OCI-LY7 (cell line): Measurements from ENCODE around the gene LSMEM2.

ENCODE experiments used
- EZH2phosphoT487 ChIP-seq: fragments of 200-600 bp; sonication (generic); IDR thresholded peaks from 2 replicates; pipeline ENCODE4 v1.6.1; 2018; ENCODE audit warnings: low read depth, borderline replicate concordance, mild to moderate bottlenecking, mixed run types, antibody characterized with exemption, low read length, moderate library complexity, mixed read lengths
- TF ChIP-seq, protein P1 (sequence below): fragments of 200-600 bp; sonication (generic); conservative IDR thresholded peaks from 2 replicates; pipeline ENCODE4 v1.5.1; 2014; ENCODE audit warnings: mild to moderate bottlenecking, antibody characterized with exemption, low read length, moderate library complexity, mixed read lengths

DNA sequence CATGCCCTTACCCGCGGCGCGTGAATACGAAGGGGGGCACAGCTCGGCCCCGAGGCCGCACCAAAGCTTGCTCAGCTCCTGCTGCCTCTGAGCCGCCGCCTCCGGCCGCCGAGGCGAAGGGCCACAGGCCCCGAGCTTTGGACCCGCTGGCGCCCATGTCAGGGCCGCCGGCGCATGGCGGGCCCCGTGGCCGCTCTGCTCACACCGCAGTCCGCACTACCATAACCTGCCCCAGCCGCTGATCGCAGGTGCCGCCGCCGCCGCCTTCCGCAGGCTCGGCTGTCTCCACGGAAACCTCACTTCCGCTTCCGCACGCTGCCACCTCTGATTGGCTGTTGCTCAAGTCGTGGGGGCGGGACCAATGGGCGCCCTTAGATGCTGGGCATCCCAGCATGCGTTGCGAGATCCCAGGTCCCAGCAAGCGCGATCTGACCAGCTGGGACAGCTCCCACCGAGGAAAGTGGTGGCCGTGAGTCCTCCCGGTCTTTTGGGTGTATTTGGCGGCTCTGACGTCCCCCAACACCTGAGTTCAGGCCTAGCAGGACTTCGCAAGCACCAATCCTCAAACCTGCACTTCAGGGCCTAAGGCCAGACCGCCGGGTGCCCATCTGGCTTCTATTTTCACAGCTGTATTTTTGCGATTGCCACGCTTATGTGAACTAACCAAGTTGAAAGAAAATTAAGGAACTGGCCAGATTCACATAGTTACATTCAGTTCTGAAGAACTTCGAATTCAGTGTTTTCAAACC is 49.2 kb downstream of the LSMEM2 start, which contains the start of gene TUSC2:
- TF ChIP-seq, protein P1, sequence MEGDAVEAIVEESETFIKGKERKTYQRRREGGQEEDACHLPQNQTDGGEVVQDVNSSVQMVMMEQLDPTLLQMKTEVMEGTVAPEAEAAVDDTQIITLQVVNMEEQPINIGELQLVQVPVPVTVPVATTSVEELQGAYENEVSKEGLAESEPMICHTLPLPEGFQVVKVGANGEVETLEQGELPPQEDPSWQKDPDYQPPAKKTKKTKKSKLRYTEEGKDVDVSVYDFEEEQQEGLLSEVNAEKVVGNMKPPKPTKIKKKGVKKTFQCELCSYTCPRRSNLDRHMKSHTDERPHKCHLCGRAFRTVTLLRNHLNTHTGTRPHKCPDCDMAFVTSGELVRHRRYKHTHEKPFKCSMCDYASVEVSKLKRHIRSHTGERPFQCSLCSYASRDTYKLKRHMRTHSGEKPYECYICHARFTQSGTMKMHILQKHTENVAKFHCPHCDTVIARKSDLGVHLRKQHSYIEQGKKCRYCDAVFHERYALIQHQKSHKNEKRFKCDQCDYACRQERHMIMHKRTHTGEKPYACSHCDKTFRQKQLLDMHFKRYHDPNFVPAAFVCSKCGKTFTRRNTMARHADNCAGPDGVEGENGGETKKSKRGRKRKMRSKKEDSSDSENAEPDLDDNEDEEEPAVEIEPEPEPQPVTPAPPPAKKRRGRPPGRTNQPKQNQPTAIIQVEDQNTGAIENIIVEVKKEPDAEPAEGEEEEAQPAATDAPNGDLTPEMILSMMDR = no peak
- TF ChIP-seq EZH2phosphoT487 = no peak
